ENCODE results near the gene SH3PXD2A.

SH3PXD2A gene

DNA sequence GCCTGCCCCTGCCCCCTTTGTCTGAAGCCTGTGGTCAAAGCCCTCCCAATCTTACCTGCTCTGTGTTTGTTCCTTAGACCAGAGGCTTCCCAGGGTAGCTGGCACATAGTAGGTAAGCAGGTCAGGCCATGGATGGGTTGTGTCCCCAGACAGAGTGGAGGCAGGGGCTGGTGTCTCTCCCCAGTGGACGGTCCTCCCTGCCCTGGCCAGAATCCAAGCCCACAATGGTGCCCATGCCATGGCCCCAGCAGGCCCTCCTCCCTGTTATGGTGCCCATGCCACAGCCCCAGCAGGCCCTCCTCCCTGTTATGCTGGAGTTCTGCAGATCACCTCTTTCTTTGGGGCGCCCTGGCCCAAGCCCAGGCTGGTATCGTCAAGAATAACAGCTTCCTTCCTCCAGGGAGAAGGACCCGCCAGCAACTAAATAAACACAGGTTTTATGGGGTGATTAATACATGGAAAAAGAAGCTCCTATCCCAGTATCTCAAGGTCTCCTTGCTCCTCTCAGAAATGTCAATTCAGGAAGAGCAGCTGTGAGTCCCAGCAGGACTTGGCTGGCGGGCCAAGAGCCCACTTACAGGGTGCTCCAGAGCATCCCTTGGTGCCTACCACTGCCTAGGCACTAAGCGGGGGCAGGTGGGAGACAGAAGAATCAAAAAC, 279.8 kb downstream of the SH3PXD2A start:
- Mint-ChIP-seq H3K36me3 (no peaks in the 10 kb centered on the region), H3K9me3 (no peaks in the 10 kb centered on the region), H3K27me3 (peaks cover 15% of the 10 kb centered on the region), H3K27ac (no peak overlapping the region), H3K4me1 (no peaks in the 10 kb centered on the region), H3K4me3 (no peak overlapping the region)
- ATAC-seq (ENCODE audit: low read depth) (no peak), DNase-seq (ENCODE audit: low spot score in 2 of 2) (no peak)

DNA sequence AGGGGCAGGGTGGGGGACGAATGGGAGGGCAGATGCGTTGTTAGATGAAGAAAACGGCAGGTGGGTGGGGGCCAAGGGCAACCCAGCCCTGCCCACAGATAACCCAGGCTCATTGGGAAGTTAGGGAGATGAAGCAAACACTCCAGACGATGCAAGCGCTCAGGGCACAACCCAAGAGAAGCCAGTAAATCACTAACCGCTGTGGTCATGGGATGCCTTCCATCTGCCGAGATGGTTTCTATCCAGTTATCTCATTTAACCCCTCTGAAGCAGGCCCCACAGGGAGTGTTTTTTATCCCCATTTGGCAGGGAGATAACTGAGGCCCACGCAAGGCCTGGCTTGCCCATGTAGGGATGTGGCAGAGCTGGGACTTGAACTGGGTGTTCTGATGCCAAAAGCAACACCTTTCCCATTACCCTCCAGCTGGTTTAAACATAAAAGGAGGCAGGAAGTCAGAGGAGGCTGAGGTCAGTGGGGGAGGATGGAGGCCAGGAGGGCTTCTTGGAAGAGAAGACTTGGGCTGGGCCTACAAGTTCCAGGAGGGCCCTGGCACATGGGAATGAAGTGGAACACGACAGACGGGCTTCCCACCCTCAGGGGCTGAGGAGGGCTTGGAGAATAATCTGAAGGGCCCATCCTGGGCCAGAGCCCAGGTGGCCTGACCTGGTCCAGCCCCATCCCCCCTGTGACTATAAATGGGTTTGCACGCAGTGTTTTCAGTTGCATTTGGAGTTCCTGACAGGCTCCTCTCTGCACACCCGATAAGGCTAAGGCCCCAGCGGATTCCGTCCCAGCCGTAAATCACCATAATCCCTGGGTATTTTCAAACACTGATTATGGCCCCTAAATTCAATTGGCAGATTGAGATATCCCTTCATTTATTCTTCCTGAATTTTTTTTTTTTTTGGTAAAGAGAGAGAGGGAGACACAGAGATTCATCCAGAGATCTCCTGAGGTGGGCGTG, 281.0 kb downstream of the SH3PXD2A start:
- H3K4me1 Mint-ChIP-seq, result no peaks in the 10 kb centered on the region
- ATAC-seq (ENCODE audit: low read depth), result no peak
- no peaks in the 10 kb centered on the region for H3K36me3 Mint-ChIP-seq
- H3K27me3 Mint-ChIP-seq, result peaks cover 20% of the 10 kb centered on the region
- no peaks in the 10 kb centered on the region for H3K9me3 Mint-ChIP-seq
- DNase-seq (ENCODE audit: low spot score in 2 of 2), result no peak
- H3K27ac Mint-ChIP-seq, result no peak overlapping the region
- H3K4me3 Mint-ChIP-seq, result no peak overlapping the region

DNA sequence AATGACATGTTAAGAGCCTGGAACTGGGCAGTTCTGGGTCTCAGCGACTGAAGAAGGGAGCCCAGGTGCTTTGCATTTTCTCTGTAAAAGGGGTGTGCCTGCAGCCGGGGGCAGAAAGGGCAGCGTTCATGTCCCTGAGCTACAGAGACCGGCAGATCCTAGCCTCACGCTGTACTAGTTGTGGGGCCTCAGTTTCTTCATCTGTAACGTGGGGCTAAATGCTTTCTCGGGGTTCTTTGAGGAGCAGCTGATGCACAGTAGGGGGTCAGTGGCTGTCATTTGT, 282.2 kb downstream of the SH3PXD2A start:
- Mint-ChIP-seq H3K36me3 (no peaks in the 10 kb centered on the region), H3K4me1 (no peaks in the 10 kb centered on the region), H3K27ac (no peak overlapping the region), H3K27me3 (peaks cover 22% of the 10 kb centered on the region), H3K4me3 (no peak overlapping the region), H3K9me3 (no peaks in the 10 kb centered on the region)
- no peak for ATAC-seq (ENCODE audit: low read depth)
- no peak for DNase-seq (ENCODE audit: low spot score in 2 of 2)

DNA sequence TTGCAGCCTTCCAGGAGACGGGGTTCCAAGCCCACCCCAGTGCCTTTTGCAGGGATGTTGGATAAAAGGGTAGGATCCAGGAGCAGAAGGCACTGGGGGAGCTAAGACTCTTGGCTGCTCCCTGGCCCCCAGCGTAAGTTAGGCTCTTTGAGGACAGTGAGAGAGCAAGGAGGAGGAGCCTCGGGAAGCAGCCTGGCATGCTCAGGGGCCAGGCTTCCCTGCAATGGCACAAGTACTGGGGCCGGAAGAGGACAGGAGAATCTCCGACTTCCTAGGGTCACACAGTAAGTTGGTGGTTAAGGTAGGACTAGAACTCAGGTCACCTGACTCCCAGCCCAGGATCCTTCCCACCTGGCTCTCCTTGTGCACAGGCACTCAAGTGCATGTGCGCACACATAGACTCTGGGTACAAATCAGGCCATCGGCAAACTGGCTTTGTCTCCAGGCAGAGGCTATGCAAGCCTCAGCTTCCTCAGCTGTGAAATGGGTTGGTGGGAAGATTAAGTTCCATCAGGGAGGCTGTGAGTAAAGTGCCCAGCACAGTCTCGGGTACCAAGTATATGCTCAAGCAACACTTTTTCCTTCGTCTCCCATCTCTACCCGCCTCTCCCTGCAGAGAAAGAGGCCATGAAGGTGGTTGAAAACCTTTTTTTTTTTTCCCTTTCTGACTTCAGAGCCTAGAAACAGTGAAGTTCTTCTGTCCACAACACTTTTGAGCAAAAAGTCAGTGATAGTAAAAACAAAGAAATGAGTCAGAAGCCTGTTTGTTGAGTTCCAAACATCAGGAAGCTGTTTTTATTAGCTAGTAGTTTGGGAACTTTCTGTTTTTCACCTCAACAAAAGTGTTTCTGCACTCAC, 282.8 kb downstream of the SH3PXD2A start:
- ATAC-seq (ENCODE audit: low read depth) (no peak), DNase-seq (ENCODE audit: low spot score in 2 of 2) (no peak)
- H3K36me3 Mint-ChIP-seq, result no peaks in the 10 kb centered on the region
- H3K27me3 Mint-ChIP-seq, result peaks cover 22% of the 10 kb centered on the region
- H3K27ac Mint-ChIP-seq, result no peak overlapping the region
- H3K4me1 Mint-ChIP-seq, result no peaks in the 10 kb centered on the region
- no peak overlapping the region for H3K4me3 Mint-ChIP-seq
- H3K9me3 Mint-ChIP-seq, result no peaks in the 10 kb centered on the region

DNA sequence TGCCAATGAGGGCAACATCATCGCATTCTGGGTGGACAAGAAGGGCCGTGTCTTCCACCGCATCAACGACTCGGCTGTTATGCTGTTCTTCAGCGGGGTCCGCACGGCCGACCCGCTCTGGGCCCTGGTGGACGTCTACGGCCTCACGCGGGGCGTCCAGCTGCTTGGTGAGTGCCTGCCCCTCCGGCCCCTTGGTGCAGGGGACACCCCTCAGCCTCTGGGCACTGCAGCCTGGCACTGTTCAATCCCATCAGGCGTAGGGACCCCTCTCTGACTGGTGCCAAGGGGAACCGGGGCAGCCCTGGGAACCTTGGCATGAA, 283.8 kb downstream of the SH3PXD2A start:
- no peak for DNase-seq (ENCODE audit: low spot score in 2 of 2)
- no peaks in the 10 kb centered on the region for H3K9me3 Mint-ChIP-seq
- H3K4me3 Mint-ChIP-seq, result no peak overlapping the region
- no peak for ATAC-seq (ENCODE audit: low read depth)
- H3K27ac Mint-ChIP-seq, result no peak overlapping the region
- H3K27me3 Mint-ChIP-seq, result peaks cover 22% of the 10 kb centered on the region
- H3K4me1 Mint-ChIP-seq, result no peaks in the 10 kb centered on the region
- H3K36me3 Mint-ChIP-seq, result no peaks in the 10 kb centered on the region

DNA sequence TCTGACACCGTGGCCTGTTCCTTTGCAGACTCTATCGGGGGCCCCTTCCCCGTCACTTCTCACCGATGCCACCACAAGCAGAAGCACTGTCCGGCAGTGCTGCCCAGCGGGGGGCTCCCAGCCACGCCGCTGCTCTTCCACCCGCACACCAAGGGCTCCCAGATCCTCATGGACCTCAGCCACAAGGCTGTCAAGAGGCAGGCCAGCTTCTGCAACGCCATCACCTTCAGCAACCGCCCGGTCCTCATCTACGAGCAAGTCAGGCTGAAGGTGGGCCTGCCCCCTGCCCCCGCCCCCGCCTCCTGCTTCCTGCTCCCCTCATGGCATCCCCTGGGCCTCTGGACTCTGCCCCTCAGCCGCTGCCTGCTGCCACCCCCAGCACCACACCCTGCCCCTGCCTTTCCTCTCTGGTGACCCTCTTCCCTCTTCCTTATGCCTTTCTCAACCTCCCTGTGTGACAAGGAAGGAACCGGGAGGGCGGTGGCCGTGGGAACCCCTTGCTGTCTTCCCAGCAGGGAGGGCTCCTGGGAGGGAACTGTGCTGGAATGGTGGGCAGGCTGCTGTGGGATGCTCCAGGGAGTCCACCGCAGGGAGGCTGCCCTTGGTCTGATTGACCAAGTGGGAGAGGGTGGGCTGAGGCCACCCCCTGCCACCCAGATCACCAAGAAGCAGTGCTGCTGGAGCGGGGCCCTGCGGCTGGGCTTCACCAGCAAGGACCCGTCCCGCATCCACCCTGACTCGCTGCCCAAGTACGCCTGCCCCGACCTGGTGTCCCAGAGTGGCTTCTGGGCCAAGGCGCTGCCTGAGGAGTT, 284.3 kb downstream of the SH3PXD2A start:
- no peaks in the 10 kb centered on the region for H3K36me3 Mint-ChIP-seq
- ATAC-seq (ENCODE audit: low read depth) (no peak), DNase-seq (ENCODE audit: low spot score in 2 of 2) (no peak)
- H3K27ac Mint-ChIP-seq, result no peak overlapping the region
- no peaks in the 10 kb centered on the region for H3K9me3 Mint-ChIP-seq
- peaks cover 20% of the 10 kb centered on the region for H3K27me3 Mint-ChIP-seq
- no peaks in the 10 kb centered on the region for H3K4me1 Mint-ChIP-seq
- H3K4me3 Mint-ChIP-seq, result no peak overlapping the region

DNA sequence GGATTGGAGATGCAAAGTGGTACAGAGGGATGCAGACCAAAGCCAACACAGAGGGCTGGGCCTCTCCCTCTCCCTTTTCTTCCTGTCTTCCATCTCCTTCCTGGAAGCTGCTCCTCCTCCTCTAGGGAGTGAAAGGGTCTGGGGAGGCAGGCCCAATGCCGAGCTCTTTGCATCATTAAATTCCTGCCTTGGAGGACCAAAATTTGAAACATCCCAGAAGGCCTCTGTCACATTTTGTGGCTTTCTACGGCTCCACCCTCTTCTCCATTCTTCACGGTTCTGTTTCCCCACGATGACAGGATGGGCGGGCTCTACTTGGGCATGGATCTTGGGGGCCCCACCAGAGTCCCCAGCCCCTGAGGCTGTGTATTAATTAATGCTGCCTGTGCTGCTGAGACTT, 285.5 kb downstream of the SH3PXD2A start:
- ATAC-seq (ENCODE audit: low read depth), result no peak
- Mint-ChIP-seq H3K27me3 (peaks cover 18% of the 10 kb centered on the region), H3K27ac (no peak overlapping the region), H3K9me3 (no peaks in the 10 kb centered on the region), H3K4me3 (no peak overlapping the region), H3K36me3 (no peaks in the 10 kb centered on the region), H3K4me1 (peaks cover under 1% of the 10 kb centered on the region)
- no peak for DNase-seq (ENCODE audit: low spot score in 2 of 2)

DNA sequence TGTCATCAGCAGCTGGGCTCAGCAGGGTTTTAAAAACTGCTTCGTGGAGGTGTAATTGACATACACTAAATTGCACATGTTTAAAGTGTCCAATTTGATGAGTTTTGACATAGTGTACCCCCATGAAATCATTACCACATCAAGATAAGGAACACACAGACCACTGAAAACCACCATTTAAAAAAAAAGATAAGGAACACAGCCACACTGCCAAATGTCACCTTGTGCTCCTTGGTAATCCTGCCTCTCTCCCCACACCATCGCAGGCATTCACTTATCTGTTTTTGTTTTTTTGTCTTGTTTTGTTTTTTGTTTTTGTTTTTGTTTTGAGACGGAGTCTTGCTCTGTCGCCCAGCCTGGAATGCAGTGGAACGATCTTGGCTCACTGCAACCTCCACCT, 286.9 kb downstream of the SH3PXD2A start:
- ATAC-seq (ENCODE audit: low read depth), result no peak
- no peak for DNase-seq (ENCODE audit: low spot score in 2 of 2)
- Mint-ChIP-seq H3K27me3 (peaks cover 19% of the 10 kb centered on the region), H3K4me1 (peaks cover 3% of the 10 kb centered on the region), H3K27ac (no peak overlapping the region), H3K4me3 (no peak overlapping the region), H3K36me3 (no peaks in the 10 kb centered on the region), H3K9me3 (no peaks in the 10 kb centered on the region)

DNA sequence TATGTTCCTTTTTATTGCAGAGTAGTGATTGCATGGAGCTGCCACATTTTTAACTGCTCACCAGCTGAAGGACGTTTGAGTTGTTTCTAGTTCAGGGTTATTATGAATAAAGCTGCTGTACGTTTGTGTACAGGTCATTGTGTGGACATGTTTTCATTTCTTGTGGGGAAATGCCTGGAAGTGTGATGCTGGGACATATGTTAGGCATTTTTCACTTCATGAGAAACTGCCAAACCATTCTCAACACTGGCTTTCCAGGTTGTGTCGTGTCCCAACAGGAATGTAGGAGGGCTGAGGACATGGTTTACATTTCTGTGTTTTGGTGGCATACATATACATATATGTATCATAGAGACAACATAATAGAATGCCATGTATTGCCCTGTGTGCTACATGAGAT, 288.8 kb downstream of the SH3PXD2A start:
- DNase-seq (ENCODE audit: low spot score in 2 of 2) (no peak), ATAC-seq (ENCODE audit: low read depth) (no peak)
- H3K36me3 Mint-ChIP-seq, result no peaks in the 10 kb centered on the region
- no peak overlapping the region for H3K27ac Mint-ChIP-seq
- no peak overlapping the region for H3K4me3 Mint-ChIP-seq
- H3K9me3 Mint-ChIP-seq, result no peaks in the 10 kb centered on the region
- H3K4me1 Mint-ChIP-seq, result peaks cover 3% of the 10 kb centered on the region
- H3K27me3 Mint-ChIP-seq, result peaks cover 19% of the 10 kb centered on the region

DNA sequence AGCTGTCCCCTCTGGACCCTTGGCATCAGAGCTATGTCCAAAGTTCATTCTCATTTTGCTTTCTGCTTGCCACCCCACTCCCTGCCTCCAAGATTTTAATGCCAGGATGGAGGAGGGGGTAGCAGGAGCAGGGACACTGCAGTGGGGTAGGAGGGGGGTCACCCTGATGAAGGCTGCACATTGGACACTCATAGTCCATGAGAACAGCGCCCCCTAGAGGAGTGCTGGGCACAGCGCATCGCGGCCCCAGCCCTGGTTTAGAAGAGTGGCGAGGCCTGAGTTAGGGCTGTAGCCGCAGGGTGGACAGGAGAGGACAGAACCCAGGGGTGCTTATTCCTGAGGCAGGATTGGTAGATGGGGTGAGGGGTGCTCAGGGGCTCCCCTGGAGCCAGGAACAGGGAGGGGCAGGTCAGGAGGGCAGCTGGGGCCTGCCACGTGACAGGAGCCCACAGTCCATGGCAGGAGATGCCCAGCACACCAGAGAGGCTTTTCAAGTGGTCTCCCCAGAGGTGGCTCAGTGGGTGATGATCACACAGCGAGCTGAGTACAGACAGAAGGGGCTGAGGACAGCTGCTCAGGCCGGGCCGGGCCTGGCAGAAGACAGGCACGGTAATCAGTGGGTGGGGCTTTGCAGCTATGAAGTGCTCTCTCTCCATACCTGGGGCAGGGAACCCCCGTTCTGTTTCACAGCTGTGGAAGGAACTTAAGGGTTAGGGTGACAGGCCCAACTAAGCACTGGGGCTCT, 290.4 kb downstream of the SH3PXD2A start:
- DNase-seq (ENCODE audit: low spot score in 2 of 2) (no peak), ATAC-seq (ENCODE audit: low read depth) (peak; percentile 27)
- no peaks in the 10 kb centered on the region for H3K36me3 Mint-ChIP-seq
- H3K4me3 Mint-ChIP-seq, result no peak overlapping the region
- peaks cover 13% of the 10 kb centered on the region for H3K27me3 Mint-ChIP-seq
- no peaks in the 10 kb centered on the region for H3K9me3 Mint-ChIP-seq
- peaks cover 3% of the 10 kb centered on the region for H3K4me1 Mint-ChIP-seq
- H3K27ac Mint-ChIP-seq, result no peak overlapping the region

DNA sequence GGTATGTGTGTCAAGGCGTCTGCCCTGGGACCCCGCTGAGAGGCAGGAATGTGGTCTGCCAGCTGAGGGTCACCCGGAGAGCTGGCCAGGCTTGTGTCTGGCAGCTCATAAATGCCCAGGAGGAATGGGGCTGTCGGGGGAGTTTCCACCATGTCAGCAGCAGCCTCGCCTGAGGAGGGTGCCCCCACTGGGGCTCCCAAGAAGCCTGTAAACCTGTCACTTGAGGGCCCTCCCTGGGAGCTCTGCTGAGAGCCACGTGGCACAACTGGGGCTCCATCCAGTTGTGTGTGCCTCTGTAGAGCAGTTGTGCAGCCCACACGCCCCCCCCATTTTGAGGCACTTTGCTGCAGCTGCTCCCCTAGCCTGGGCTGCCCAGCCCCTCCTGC, 291.3 kb downstream of the SH3PXD2A start:
- H3K36me3 Mint-ChIP-seq, result no peaks in the 10 kb centered on the region
- H3K4me1 Mint-ChIP-seq, result peaks cover 3% of the 10 kb centered on the region
- peaks cover 16% of the 10 kb centered on the region for H3K27me3 Mint-ChIP-seq
- ATAC-seq (ENCODE audit: low read depth), result peak; percentile 31
- no peaks in the 10 kb centered on the region for H3K9me3 Mint-ChIP-seq
- no peak overlapping the region for H3K4me3 Mint-ChIP-seq
- DNase-seq (ENCODE audit: low spot score in 2 of 2), result no peak
- H3K27ac Mint-ChIP-seq, result no peak overlapping the region

DNA sequence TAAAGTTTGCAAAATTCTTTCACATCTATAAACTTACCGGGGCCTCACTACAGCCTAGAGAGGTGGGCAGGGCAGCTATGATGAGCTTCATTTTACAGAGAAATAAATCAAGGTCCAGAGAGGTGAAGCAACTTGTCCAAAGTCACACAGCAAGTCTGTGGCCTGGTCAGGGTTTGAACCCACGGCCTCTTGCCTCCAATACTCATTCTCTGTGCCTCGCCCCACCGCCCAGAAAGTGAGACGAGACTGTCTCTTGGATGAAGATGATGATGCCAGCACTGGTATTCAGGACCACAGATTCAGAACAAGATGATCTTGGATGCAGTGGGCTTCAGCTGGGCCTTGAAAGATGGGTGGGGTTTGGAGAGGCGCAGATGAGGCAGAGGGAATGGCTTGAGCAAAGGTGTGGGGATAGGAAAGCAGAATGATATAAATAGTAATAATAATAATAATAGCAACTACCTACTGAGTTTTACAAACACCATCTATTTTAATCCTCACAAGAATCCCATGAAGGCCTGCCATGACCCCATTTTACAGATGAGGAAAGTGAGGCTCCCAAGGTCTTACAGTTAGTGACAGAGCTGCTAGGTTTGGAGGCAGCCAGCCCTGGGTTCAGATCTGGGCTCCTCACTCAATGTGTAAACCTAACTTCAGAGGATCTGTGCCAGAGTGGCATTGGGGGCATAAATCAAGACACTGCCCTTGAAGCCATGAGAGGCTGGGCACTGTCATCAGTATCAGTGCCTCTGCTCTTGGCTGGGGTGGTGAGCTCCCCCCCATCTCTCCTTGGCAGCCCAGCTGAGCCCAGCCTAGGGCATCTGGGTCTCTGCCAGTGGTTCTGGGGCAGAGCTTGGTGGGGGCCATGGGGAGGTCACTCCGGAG, 291.9 kb downstream of the SH3PXD2A start:
- peaks cover 13% of the 10 kb centered on the region for H3K27me3 Mint-ChIP-seq
- ATAC-seq (ENCODE audit: low read depth), result no peak
- peaks cover 3% of the 10 kb centered on the region for H3K4me1 Mint-ChIP-seq
- H3K4me3 Mint-ChIP-seq, result no peak overlapping the region
- H3K27ac Mint-ChIP-seq, result no peak overlapping the region
- no peaks in the 10 kb centered on the region for H3K36me3 Mint-ChIP-seq
- H3K9me3 Mint-ChIP-seq, result no peaks in the 10 kb centered on the region
- no peak for DNase-seq (ENCODE audit: low spot score in 2 of 2)
